Adrenal gland (tissue), 5 donors: ENCODE measurements around the gene GMNN.

ENCODE experiments used
- POLR2A ChIP-seq, 2 donors: fragments of 450-650 bp; IDR thresholded peaks; one replicate each; pipeline ENCODE4 v1.6.1; 2017; ENCODE audit warnings: antibody characterized with exemption in 2 of 2, mild to moderate bottlenecking in 2 of 2, moderate library complexity in 1 of 2
- TF ChIP-seq, protein P1 (sequence below), 6 experiments: fragments of 450-650 bp in 4 of 6; fragments of 200-600 bp in 2 of 6; sonication (generic) in 1 of 6; IDR thresholded peaks; 1 replicate in 5 of 6; 2 replicates in 1 of 6; pipeline versions ENCODE4 v1.5.1 to v1.8.0; 2016 to 2021; ENCODE audit warnings: antibody characterized with exemption in 6 of 6, mild to moderate bottlenecking in 2 of 6, moderate library complexity in 1 of 6
- donor health status: DM: no; HTN: no; CAD: no.

DNA sequence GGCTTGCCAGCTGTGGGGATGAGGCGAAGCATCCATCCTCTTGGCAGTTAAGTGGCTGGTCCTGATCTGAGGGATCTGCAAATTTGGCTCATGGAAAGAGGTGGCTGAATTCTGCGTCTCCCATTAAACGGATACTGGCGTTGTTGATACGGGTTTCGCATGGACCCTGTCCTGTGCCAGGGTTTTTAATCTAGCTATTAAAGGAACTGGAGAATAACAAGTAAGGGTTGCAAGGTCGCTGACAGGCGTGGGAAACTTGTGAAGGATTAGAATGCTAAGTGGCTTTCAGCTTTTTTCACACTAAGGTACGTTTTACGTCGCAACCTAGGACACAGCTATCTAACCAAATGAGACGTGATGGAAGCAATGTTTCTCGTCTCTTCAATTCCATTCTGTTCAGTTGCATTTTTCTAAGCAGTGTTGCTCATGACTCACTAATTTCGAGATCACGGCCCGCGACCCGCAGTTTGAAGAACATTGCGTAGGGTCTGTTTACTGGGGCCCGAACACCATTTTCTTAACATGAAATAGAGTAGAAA lies 852 bp downstream of the GMNN start:
- TF ChIP-seq POLR2A (IDR thresholded peaks at IDR 0.05): no peak
- TF ChIP-seq, protein P1, sequence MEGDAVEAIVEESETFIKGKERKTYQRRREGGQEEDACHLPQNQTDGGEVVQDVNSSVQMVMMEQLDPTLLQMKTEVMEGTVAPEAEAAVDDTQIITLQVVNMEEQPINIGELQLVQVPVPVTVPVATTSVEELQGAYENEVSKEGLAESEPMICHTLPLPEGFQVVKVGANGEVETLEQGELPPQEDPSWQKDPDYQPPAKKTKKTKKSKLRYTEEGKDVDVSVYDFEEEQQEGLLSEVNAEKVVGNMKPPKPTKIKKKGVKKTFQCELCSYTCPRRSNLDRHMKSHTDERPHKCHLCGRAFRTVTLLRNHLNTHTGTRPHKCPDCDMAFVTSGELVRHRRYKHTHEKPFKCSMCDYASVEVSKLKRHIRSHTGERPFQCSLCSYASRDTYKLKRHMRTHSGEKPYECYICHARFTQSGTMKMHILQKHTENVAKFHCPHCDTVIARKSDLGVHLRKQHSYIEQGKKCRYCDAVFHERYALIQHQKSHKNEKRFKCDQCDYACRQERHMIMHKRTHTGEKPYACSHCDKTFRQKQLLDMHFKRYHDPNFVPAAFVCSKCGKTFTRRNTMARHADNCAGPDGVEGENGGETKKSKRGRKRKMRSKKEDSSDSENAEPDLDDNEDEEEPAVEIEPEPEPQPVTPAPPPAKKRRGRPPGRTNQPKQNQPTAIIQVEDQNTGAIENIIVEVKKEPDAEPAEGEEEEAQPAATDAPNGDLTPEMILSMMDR (IDR thresholded peaks at IDR 0.05): no peak
